Jurkat, Clone E6-1 (cell line): ENCODE results near the gene LYZ. TPM values are rescaled to one million over a fixed set of nuclear protein-coding genes. Genes with fewer than 3 reads are reported as not detected.
"Not testable (repeated sequence)": the region's sequence is repeated elsewhere in the genome, so short reads cannot be mapped to it uniquely, and the experiment has no call there.

Source experiments
- DNase-seq: peaks from one replicate; pipeline ENCODE4 v3.0.0-alpha.2; 2011; ENCODE audit warnings: low read depth, low spot score
- H3K4me3 ChIP-seq: 2 replicates; pipeline ENCODE4 v1.5.1; 2011; ENCODE audit warnings: mild to moderate bottlenecking, low read length, control low read depth, moderate library complexity
- polyA plus RNA-seq: library from polyadenylated mRNA; unstranded; fragments of >200 nt; gene quantifications from one replicate; pipeline ENCODE4 v1.2.1, GENCODE V29; 2012; ENCODE audit warnings: missing spikeins; ENCODE audit not compliant: insufficient read length, insufficient read depth

Gene LYZ
- polyA plus RNA-seq = not detected

- H3K4me3 ChIP-seq = no peak within 1 kb of the TSS
- no peak for DNase-seq
These were observed at the start of gene LYZ for GRCh38 chr12:69348162-69348938. TSS of gene LYZ (plus strand) at chr12:69348381. CDS start at chr12:69348409, 28 bp downstream.

GRCh38 chr12:69298947-69299346 is 49.2 kb upstream of the LYZ start:
- DNase-seq = no peak
- H3K4me3 ChIP-seq = no peak overlapping the region

GRCh38 chr12:69304284-69304683 is 43.9 kb upstream of the LYZ start:
- DNase-seq = no peak

GRCh38 chr12:69309461-69309860 is 38.7 kb upstream of the LYZ start:
- H3K4me3 ChIP-seq = no peak overlapping the region
- no peak for DNase-seq

More at GRCh38 chr12:69304284-69304683, 43.9 kb upstream of the LYZ start:
- no peak overlapping the region for H3K4me3 ChIP-seq

GRCh38 chr12:69313209-69313608 is 35.0 kb upstream of the LYZ start:
- H3K4me3 ChIP-seq = no peak overlapping the region
- no peak for DNase-seq

- H3K4me3 ChIP-seq, DNase-seq: not testable (repeated sequence)
These were observed 31.4 kb upstream of the LYZ start for GRCh38 chr12:69316784-69317183.

GRCh38 chr12:69317233-69317632 is 30.9 kb upstream of the LYZ start:
- DNase-seq, H3K4me3 ChIP-seq: not testable (repeated sequence)

- H3K4me3 ChIP-seq = no peak overlapping the region
- no peak for DNase-seq
These were observed 30.0 kb upstream of the LYZ start for GRCh38 chr12:69318225-69318624.

GRCh38 chr12:69321351-69321750 is 26.8 kb upstream of the LYZ start:
- no peak for DNase-seq
- no peak overlapping the region for H3K4me3 ChIP-seq

- DNase-seq = peak; percentile 22
These were observed 23.2 kb upstream of the LYZ start for GRCh38 chr12:69324797-69325466.

GRCh38 chr12:69328426-69328825 is 19.8 kb upstream of the LYZ start:
- no peak for DNase-seq
- no peak overlapping the region for H3K4me3 ChIP-seq

More at GRCh38 chr12:69324797-69325466, 23.2 kb upstream of the LYZ start:
- H3K4me3 ChIP-seq = no peak overlapping the region

GRCh38 chr12:69329669-69330428 is 18.3 kb upstream of the LYZ start:
- H3K4me3 ChIP-seq = no peak overlapping the region
- no peak for DNase-seq

- H3K4me3 ChIP-seq = peak overlapping the region; percentile 34
- peak; percentile 4 for DNase-seq
These were observed 17.4 kb upstream of the LYZ start for GRCh38 chr12:69330475-69331473.

GRCh38 chr12:69331519-69331908 is 16.7 kb upstream of the LYZ start:
- peak overlapping the region; percentile 34 for H3K4me3 ChIP-seq
- DNase-seq = no peak

- H3K4me3 ChIP-seq = no peak overlapping the region
- DNase-seq = no peak
These were observed 16.1 kb upstream of the LYZ start for GRCh38 chr12:69331909-69332684.

GRCh38 chr12:69332815-69333358 is 15.3 kb upstream of the LYZ start:
- no peak overlapping the region for H3K4me3 ChIP-seq
- DNase-seq = no peak

- no peak overlapping the region for H3K4me3 ChIP-seq
- no peak for DNase-seq
These were observed 14.0 kb upstream of the LYZ start for GRCh38 chr12:69334158-69334557.
